Measurements from ENCODE around the gene ATP1A1.

ATP1A1 gene

DNA sequence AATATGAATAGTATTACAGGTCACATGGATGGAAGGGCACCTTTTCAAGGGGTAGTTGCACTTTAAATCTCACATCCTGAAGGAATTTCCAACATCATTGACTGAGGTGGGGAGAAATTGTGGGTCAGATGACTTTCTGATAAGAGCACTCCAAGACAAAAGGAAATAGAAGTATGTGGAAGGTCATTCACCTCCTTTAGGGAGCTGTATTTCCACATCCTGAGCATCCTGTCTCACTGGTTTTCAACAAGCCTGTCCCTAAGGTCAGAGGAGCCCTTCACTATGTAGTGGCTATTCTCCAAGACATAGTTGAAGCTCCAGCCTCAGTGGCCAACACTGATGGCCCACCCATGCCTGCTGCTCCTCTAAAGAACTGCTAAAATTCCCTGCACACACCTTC is 76.5 kb downstream of the ATP1A1 start:
- Histone ChIP-seq H2AFZ (ENCODE audit: low read length) (no peak overlapping the region), H3K36me3 (replicated peaks; ENCODE audit: insufficient read depth, low read length) (no peaks in the 10 kb centered on the region), H3K4me1 (ENCODE audit: low read length) (no peaks in the 10 kb centered on the region)

GRCh38 chr1:116451702-116452101 is 78.7 kb downstream of the ATP1A1 start:
- Histone ChIP-seq H4K20me1 (ENCODE audit: insufficient read depth, low read length) (no peaks in the 10 kb centered on the region), H3K27me3 (replicated peaks; ENCODE audit: insufficient read depth, low read length) (no peaks in the 10 kb centered on the region), H3K27ac (ENCODE audit: low read length) (no peak overlapping the region), H3K4me3 (ENCODE audit: low read length) (no peak overlapping the region), H3K4me2 (ENCODE audit: low read depth, low read length) (no peak overlapping the region), H3K9ac (ENCODE audit: low read length) (no peak overlapping the region), H3K36me3 (replicated peaks; ENCODE audit: insufficient read depth, low read length) (no peaks in the 10 kb centered on the region), H3F3A (ENCODE audit: insufficient read depth, low read length) (no peaks in the 10 kb centered on the region), H2AFZ (ENCODE audit: low read length) (no peak overlapping the region), H3K4me1 (ENCODE audit: low read length) (no peaks in the 10 kb centered on the region), H3K9me2 (replicated peaks; ENCODE audit: insufficient read depth, low read length) (no peaks in the 10 kb centered on the region), H3K79me2 (ENCODE audit: low read length) (no peaks in the 10 kb centered on the region), H3K9me3 (replicated peaks; ENCODE audit: insufficient read depth, low read length) (no peaks in the 10 kb centered on the region)
- TF ChIP-seq, protein P1, sequence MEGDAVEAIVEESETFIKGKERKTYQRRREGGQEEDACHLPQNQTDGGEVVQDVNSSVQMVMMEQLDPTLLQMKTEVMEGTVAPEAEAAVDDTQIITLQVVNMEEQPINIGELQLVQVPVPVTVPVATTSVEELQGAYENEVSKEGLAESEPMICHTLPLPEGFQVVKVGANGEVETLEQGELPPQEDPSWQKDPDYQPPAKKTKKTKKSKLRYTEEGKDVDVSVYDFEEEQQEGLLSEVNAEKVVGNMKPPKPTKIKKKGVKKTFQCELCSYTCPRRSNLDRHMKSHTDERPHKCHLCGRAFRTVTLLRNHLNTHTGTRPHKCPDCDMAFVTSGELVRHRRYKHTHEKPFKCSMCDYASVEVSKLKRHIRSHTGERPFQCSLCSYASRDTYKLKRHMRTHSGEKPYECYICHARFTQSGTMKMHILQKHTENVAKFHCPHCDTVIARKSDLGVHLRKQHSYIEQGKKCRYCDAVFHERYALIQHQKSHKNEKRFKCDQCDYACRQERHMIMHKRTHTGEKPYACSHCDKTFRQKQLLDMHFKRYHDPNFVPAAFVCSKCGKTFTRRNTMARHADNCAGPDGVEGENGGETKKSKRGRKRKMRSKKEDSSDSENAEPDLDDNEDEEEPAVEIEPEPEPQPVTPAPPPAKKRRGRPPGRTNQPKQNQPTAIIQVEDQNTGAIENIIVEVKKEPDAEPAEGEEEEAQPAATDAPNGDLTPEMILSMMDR (IDR thresholded peaks at IDR 0.05; ENCODE audit: low read length), result no peak
- TF ChIP-seq EZH2 (optimal IDR thresholded peaks at IDR 0.05; ENCODE audit: low read depth, low read length), result no peak
- TF ChIP-seq EZH2phosphoT487 (IDR thresholded peaks at IDR 0.05; ENCODE audit: low read length), result no peak
- no peak for DNase-seq

More for the DNA sequence above, 76.5 kb downstream of the ATP1A1 start:
- H3K79me2 ChIP-seq (ENCODE audit: low read length), result no peaks in the 10 kb centered on the region
- H3K27me3 ChIP-seq (replicated peaks; ENCODE audit: insufficient read depth, low read length), result no peaks in the 10 kb centered on the region
- H3K27ac ChIP-seq (ENCODE audit: low read length), result no peak overlapping the region
- H3K9ac ChIP-seq (ENCODE audit: low read length), result no peak overlapping the region
- H4K20me1 ChIP-seq (ENCODE audit: insufficient read depth, low read length), result no peaks in the 10 kb centered on the region
- H3F3A ChIP-seq (ENCODE audit: insufficient read depth, low read length), result no peaks in the 10 kb centered on the region
- H3K4me3 ChIP-seq (ENCODE audit: low read length), result no peak overlapping the region
- no peaks in the 10 kb centered on the region for H3K9me2 ChIP-seq (replicated peaks; ENCODE audit: insufficient read depth, low read length)
- H3K9me3 ChIP-seq (replicated peaks; ENCODE audit: insufficient read depth, low read length), result no peaks in the 10 kb centered on the region
- DNase-seq, result no peak
- H3K4me2 ChIP-seq (ENCODE audit: low read depth, low read length), result no peak overlapping the region
- TF ChIP-seq EZH2phosphoT487 (IDR thresholded peaks at IDR 0.05; ENCODE audit: low read length) (no peak), EZH2 (optimal IDR thresholded peaks at IDR 0.05; ENCODE audit: low read depth, low read length) (no peak)
- TF ChIP-seq, protein P1 (IDR thresholded peaks at IDR 0.05; ENCODE audit: low read length), result no peak

- Histone ChIP-seq H4K20me1 (ENCODE audit: insufficient read depth, low read length) (no peaks in the 10 kb centered on the region), H2AFZ (ENCODE audit: low read length) (no peak overlapping the region), H3K27me3 (replicated peaks; ENCODE audit: insufficient read depth, low read length) (no peaks in the 10 kb centered on the region), H3K36me3 (replicated peaks; ENCODE audit: insufficient read depth, low read length) (no peaks in the 10 kb centered on the region), H3K9me3 (replicated peaks; ENCODE audit: insufficient read depth, low read length) (no peaks in the 10 kb centered on the region), H3K27ac (ENCODE audit: low read length) (no peak overlapping the region), H3K9ac (ENCODE audit: low read length) (no peak overlapping the region), H3K4me1 (ENCODE audit: low read length) (no peaks in the 10 kb centered on the region), H3K4me3 (ENCODE audit: low read length) (no peak overlapping the region), H3F3A (ENCODE audit: insufficient read depth, low read length) (no peaks in the 10 kb centered on the region), H3K79me2 (ENCODE audit: low read length) (no peaks in the 10 kb centered on the region), H3K9me2 (replicated peaks; ENCODE audit: insufficient read depth, low read length) (no peaks in the 10 kb centered on the region), H3K4me2 (ENCODE audit: low read depth, low read length) (no peak overlapping the region)
- TF ChIP-seq EZH2phosphoT487 (IDR thresholded peaks at IDR 0.05; ENCODE audit: low read length) (no peak), EZH2 (optimal IDR thresholded peaks at IDR 0.05; ENCODE audit: low read depth, low read length) (no peak)
- TF ChIP-seq, protein P1 (IDR thresholded peaks at IDR 0.05; ENCODE audit: low read length), result no peak
- DNase-seq, result no peak
These were observed 80.4 kb downstream of the ATP1A1 start for GRCh38 chr1:116453481-116453880.

Data from MM.1S (cell line).